Measurements from ENCODE around the gene C11orf98. TPM values are rescaled to one million over a fixed set of nuclear protein-coding genes. Genes with fewer than 3 reads are reported as not detected.

The C11orf98 gene
- total RNA-seq, 1 experiment from 2014 or later, result 154 TPM

GRCh38 chr11:62677156-62677555 lies 12.1 kb upstream of the C11orf98 start:
- peak overlapping the region; percentile 87 for H3K4me3 Mint-ChIP-seq
- no peak for TF ChIP-seq ZNF232 (CRISPR knock-in tag; IDR thresholded peaks at IDR 0.05)
- ChIA-PET CTCF (interaction anchor here (0.9 to 1.7 kb wide), 9 partner anchors 12 to 252 kb away, joined by 3 to 10 read pairs (median 5); partner anchors contain the start of genes BSCL2, C11orf98, CSKMT and GNG3), POLR2A (interaction anchor here (1.0 to 1.8 kb wide), 2 partner anchors 12 to 56 kb away, joined by 3 to 8 read pairs; partner anchors contain the start of genes B3GAT3, C11orf98 and CSKMT)
- no peaks in the 10 kb centered on the region for H3K27me3 Mint-ChIP-seq (ENCODE audit: low read depth)
- no peak for ATAC-seq
- DNase-seq (ENCODE audit: low spot score), result no peak
- H3K4me1 Mint-ChIP-seq, result peaks cover 29% of the 10 kb centered on the region
- H3K36me3 Mint-ChIP-seq, result peaks cover 37% of the 10 kb centered on the region
- H3K9me3 Mint-ChIP-seq, result no peaks in the 10 kb centered on the region
- peak overlapping the region; percentile 48; the same call in 1 of the 2 replicates for H3K27ac Mint-ChIP-seq

- peak overlapping the region; percentile 87 for H3K4me3 Mint-ChIP-seq
- no peaks in the 10 kb centered on the region for H3K27me3 Mint-ChIP-seq (ENCODE audit: low read depth)
- CTCF ChIA-PET, result interaction anchor here (0.9 to 1.7 kb wide), 9 partner anchors 12 to 252 kb away, joined by 3 to 10 read pairs (median 5); partner anchors contain the start of genes BSCL2, C11orf98, CSKMT and GNG3
- POLR2A ChIA-PET, result interaction anchor here (0.5 to 1.8 kb wide), 4 partner anchors 9 to 55 kb away, joined by 3 to 8 read pairs (median 4); partner anchors contain the start of genes B3GAT3, C11orf98 and CSKMT
- DNase-seq (ENCODE audit: low spot score) (peak; percentile 31), ATAC-seq (no peak)
- no peaks in the 10 kb centered on the region for H3K9me3 Mint-ChIP-seq
- H3K27ac Mint-ChIP-seq, result peak overlapping the region; percentile 48; the same call in 1 of the 2 replicates
- peaks cover 38% of the 10 kb centered on the region for H3K36me3 Mint-ChIP-seq
- peaks cover 29% of the 10 kb centered on the region for H3K4me1 Mint-ChIP-seq
- TF ChIP-seq FOXK1 (CRISPR knock-in tag; IDR thresholded peaks at IDR 0.05), result no peak
- no peak for TF ChIP-seq STAT6 (CRISPR knock-in tag; conservative IDR thresholded peaks at IDR 0.05; ENCODE audit: low read depth)
- TF ChIP-seq CBFB (CRISPR knock-in tag; IDR thresholded peaks at IDR 0.05; ENCODE audit: low read depth), result no peak
- TF ChIP-seq ZNF317 (CRISPR knock-in tag; IDR thresholded peaks at IDR 0.05; ENCODE audit: borderline replicate concordance, low read depth), result no peak
- TF ChIP-seq ZNF425 (CRISPR knock-in tag; conservative IDR thresholded peaks at IDR 0.05), result no peak
- TF ChIP-seq CREB1 (CRISPR knock-in tag; IDR thresholded peaks at IDR 0.05), result no peak
- TF ChIP-seq CTCF (IDR thresholded peaks at IDR 0.05), result no peak
- no peak for TF ChIP-seq MXD4 (CRISPR knock-in tag; IDR thresholded peaks at IDR 0.05; ENCODE audit: borderline replicate concordance)
- no peak for TF ChIP-seq JUN (CRISPR knock-in tag; IDR thresholded peaks at IDR 0.05)
- TF ChIP-seq ATF6 (CRISPR knock-in tag; IDR thresholded peaks at IDR 0.05), result no peak
- TF ChIP-seq FOXP1 (CRISPR knock-in tag; IDR thresholded peaks at IDR 0.05; ENCODE audit: borderline replicate concordance), result no peak
- no peak for TF ChIP-seq NR3C1 (CRISPR knock-in tag; conservative IDR thresholded peaks at IDR 0.05; ENCODE audit: low read depth)
- no peak for TF ChIP-seq ZNF532 (CRISPR knock-in tag; IDR thresholded peaks at IDR 0.05; ENCODE audit: borderline replicate concordance)
- TF ChIP-seq EMX1 (CRISPR knock-in tag; IDR thresholded peaks at IDR 0.05), result no peak
- TF ChIP-seq ZNF232 (CRISPR knock-in tag; IDR thresholded peaks at IDR 0.05), result no peak
- no peak for TF ChIP-seq ZNF138 (CRISPR knock-in tag; conservative IDR thresholded peaks at IDR 0.05)
- TF ChIP-seq E2F4 (CRISPR knock-in tag; IDR thresholded peaks at IDR 0.05; ENCODE audit: borderline replicate concordance, low read depth), result no peak
- no peak for TF ChIP-seq NFE2L1 (CRISPR knock-in tag; IDR thresholded peaks at IDR 0.05)
Measured at GRCh38 chr11:62676698-62677097, 11.7 kb upstream of the C11orf98 start.

Data from WTC11 (cell line).